SHP77 (cell line): Measurements from ENCODE around the gene HIBCH.
A peak's percentile ranks its signal among the peaks of the same experiment; 100 is the strongest.
"Not testable (repeated sequence)": the region's sequence is repeated elsewhere in the genome, so short reads cannot be mapped to it uniquely, and the experiment has no call there.

Experiments used
- DNase-seq, 2 experiments: peaks; one replicate each; lab custom pipeline; 2025; lab: John Stamatoyannopoulos, UW

The HIBCH gene

GRCh38 chr2:190342611-190343010 is 23.0 kb upstream of the HIBCH start:
- DNase-seq, result no peak

- peak in 1 of 2 experiments; percentile 8 for DNase-seq
Measured at GRCh38 chr2:190340369-190340768, 20.7 kb upstream of the HIBCH start.

- no peak for DNase-seq
Measured at GRCh38 chr2:190339394-190339793, 19.8 kb upstream of the HIBCH start.

- no peak for DNase-seq
Measured at GRCh38 chr2:190338453-190338852, 18.8 kb upstream of the HIBCH start.

GRCh38 chr2:190336420-190336819 is 16.8 kb upstream of the HIBCH start:
- no peak for DNase-seq

GRCh38 chr2:190335584-190335983 is 16.0 kb upstream of the HIBCH start:
- not testable (repeated sequence) for DNase-seq

- no peak for DNase-seq
Measured at GRCh38 chr2:190335225-190335559, 15.6 kb upstream of the HIBCH start.

- no peak for DNase-seq
Measured at GRCh38 chr2:190334479-190335224, 15.0 kb upstream of the HIBCH start.

GRCh38 chr2:190333928-190334327 is 14.3 kb upstream of the HIBCH start:
- DNase-seq, result no peak

GRCh38 chr2:190333395-190333794 is 13.8 kb upstream of the HIBCH start:
- no peak for DNase-seq

- peak in 1 of 2 experiments; percentile 1 for DNase-seq
Measured at GRCh38 chr2:190328573-190329147, 9.0 kb upstream of the HIBCH start.

GRCh38 chr2:190327867-190328572 is 8.4 kb upstream of the HIBCH start:
- DNase-seq, result no peak

- DNase-seq, result no peak
Measured at GRCh38 chr2:190325588-190325987, 6.0 kb upstream of the HIBCH start.

GRCh38 chr2:190323406-190323805 is 3.8 kb upstream of the HIBCH start:
- no peak for DNase-seq

- no peak for DNase-seq
Measured at GRCh38 chr2:190320696-190321095, 1.1 kb upstream of the HIBCH start.

GRCh38 chr2:190318931-190319554 is 583 bp downstream of the HIBCH start:
- DNase-seq, result no peak

- no peak for DNase-seq
Measured at GRCh38 chr2:190318514-190318913, 1.1 kb downstream of the HIBCH start.

- DNase-seq, result no peak
Measured at GRCh38 chr2:190315273-190315672, 4.4 kb downstream of the HIBCH start.

- no peak for DNase-seq
Measured at GRCh38 chr2:190313880-190314279, 5.7 kb downstream of the HIBCH start.

GRCh38 chr2:190312635-190313025 is 7.0 kb downstream of the HIBCH start:
- not testable (repeated sequence) for DNase-seq

GRCh38 chr2:190311893-190312634 is 7.6 kb downstream of the HIBCH start:
- DNase-seq, result no peak

GRCh38 chr2:190308031-190308430 is 11.6 kb downstream of the HIBCH start:
- no peak for DNase-seq
